ENCODE measurements around the gene MADCAM1.

The MADCAM1 gene

DNA sequence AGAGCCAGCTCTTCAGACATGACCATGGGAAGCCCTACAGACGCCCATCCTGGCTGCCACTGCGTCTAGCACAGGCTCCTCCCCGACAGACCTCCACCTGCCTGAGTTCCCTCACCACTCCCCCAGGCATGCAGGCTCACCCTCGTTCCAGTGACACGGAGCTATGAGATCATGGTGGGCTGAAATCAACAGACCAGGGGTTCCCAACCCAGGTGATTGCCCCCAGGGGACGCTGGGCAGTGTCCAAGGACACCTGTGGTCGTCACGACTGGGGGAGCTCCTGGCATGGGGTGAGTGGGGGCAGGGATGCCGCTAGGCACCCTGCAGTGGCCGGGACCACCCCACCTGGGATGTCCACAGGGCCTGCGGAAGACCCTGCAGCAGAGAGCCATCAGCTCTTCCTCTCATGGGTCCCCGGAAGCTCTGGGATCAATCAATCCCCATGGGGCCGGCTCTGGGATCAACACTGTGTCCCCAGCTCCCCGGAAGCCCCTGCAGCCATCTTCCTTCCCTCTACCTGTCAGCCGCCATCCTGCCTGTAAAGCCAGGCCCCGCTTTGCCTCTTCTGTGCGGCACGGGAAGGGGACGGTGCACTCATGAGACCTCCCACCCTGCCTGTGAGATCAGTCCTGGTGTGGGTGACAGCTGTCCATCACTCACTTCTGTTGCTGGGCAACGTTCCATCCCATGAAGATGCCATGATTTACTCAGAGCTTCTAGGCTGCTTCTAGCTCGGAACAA, 12.8 kb upstream of the MADCAM1 start:
- Histone ChIP-seq H3K9me3 (ENCODE audit: control insufficient read depth, low read length) (no peaks in the 10 kb centered on the region), H3K36me3 (ENCODE audit: control insufficient read depth, insufficient read depth, low read length) (no peaks in the 10 kb centered on the region), H3K27ac (no peak overlapping the region), H3K4me3 (ENCODE audit: low read depth, low read length) (no peak overlapping the region), H3K79me2 (no peaks in the 10 kb centered on the region), H3K4me1 (no peaks in the 10 kb centered on the region), H3K9ac (no peak overlapping the region), H3K27me3 (ENCODE audit: control insufficient read depth, insufficient read depth, low read length) (no peaks in the 10 kb centered on the region), H3K4me2 (ENCODE audit: low read length) (no peak overlapping the region), H2AFZ (no peak overlapping the region)
- TF ChIP-seq CTCF (IDR thresholded peaks at IDR 0.05): no peak

DNA sequence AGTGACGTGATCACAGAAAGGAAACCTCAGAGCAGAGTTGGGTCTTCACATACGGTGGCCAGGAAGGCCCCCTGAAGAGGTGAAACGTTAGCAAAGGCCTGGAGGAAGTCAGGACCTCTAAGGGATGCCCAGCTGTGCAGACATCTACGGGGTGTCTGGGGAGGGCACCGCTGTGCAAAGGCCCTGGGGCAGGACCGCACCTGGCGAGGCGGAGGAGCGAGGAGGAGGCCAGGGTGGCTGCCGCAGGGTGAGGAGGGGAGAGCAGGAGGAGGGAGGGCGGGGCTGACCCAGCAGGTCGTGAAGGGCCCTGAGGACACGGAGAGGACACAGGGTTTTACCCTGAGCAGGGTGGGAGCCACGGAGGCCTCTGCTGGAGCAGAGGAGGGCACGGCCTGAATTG, 11.8 kb upstream of the MADCAM1 start:
- no peak overlapping the region for H3K4me3 ChIP-seq (ENCODE audit: low read depth, low read length)
- no peak overlapping the region for H3K4me2 ChIP-seq (ENCODE audit: low read length)
- no peaks in the 10 kb centered on the region for H3K4me1 ChIP-seq
- H3K36me3 ChIP-seq (ENCODE audit: control insufficient read depth, insufficient read depth, low read length): no peaks in the 10 kb centered on the region
- no peak overlapping the region for H3K27ac ChIP-seq
- H2AFZ ChIP-seq: no peak overlapping the region
- H3K9ac ChIP-seq: no peak overlapping the region
- H3K9me3 ChIP-seq (ENCODE audit: control insufficient read depth, low read length): no peaks in the 10 kb centered on the region
- no peaks in the 10 kb centered on the region for H3K79me2 ChIP-seq
- H3K27me3 ChIP-seq (ENCODE audit: control insufficient read depth, insufficient read depth, low read length): no peaks in the 10 kb centered on the region
- TF ChIP-seq CTCF (IDR thresholded peaks at IDR 0.05): no peak

- Histone ChIP-seq H3K36me3 (ENCODE audit: control insufficient read depth, insufficient read depth, low read length) (no peaks in the 10 kb centered on the region), H3K27me3 (ENCODE audit: control insufficient read depth, insufficient read depth, low read length) (no peaks in the 10 kb centered on the region), H3K4me1 (no peaks in the 10 kb centered on the region), H3K4me3 (ENCODE audit: low read depth, low read length) (no peak overlapping the region), H3K9ac (no peak overlapping the region), H2AFZ (no peak overlapping the region), H3K27ac (no peak overlapping the region), H3K79me2 (no peaks in the 10 kb centered on the region), H3K4me2 (ENCODE audit: low read length) (no peak overlapping the region), H3K9me3 (ENCODE audit: control insufficient read depth, low read length) (no peaks in the 10 kb centered on the region)
- no peak for TF ChIP-seq CTCF (IDR thresholded peaks at IDR 0.05)
Measured at GRCh38 chr19:485077-485476, 11.2 kb upstream of the MADCAM1 start.

DNA sequence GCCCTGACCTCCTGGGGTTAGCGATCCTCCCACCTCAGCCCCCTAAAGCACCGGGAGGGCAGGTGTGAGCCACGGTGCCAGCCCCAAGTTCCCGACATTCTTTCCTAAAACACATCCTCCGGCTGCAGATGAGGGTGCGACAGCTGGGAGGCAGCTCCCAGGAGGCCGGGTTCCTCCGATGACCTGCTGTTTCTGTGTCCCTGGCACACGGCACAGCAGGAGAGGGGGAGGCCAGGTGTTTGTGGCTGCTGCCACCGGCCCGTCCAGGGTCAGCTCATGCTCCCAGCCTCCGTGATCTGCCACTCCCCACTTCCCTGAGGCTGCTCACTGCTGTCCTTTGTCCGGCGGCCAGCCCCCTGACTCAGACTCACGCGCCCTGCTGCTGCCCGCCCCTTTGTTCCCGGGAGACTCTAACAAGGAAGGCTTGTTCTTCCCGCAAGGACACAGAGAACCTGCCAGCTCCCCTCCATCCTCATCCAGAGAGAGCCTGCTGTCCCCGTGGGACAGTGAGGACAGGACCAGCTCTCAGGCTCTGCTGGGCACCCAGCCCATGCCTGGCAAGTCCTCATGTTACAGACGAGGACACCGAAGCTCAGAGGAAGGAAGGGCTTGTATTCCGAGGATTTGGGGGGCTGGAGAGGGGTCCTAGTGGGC, 10.6 kb upstream of the MADCAM1 start:
- no peak overlapping the region for H2AFZ ChIP-seq
- TF ChIP-seq CTCF (IDR thresholded peaks at IDR 0.05): no peak
- no peaks in the 10 kb centered on the region for H3K36me3 ChIP-seq (ENCODE audit: control insufficient read depth, insufficient read depth, low read length)
- no peak overlapping the region for H3K4me3 ChIP-seq (ENCODE audit: low read depth, low read length)
- H3K4me2 ChIP-seq (ENCODE audit: low read length): no peak overlapping the region
- H3K9me3 ChIP-seq (ENCODE audit: control insufficient read depth, low read length): no peaks in the 10 kb centered on the region
- H3K9ac ChIP-seq: no peak overlapping the region
- H3K27me3 ChIP-seq (ENCODE audit: control insufficient read depth, insufficient read depth, low read length): no peaks in the 10 kb centered on the region
- H3K4me1 ChIP-seq: no peaks in the 10 kb centered on the region
- no peaks in the 10 kb centered on the region for H3K79me2 ChIP-seq
- no peak overlapping the region for H3K27ac ChIP-seq
